GM12892 (cell line): ENCODE data around the gene FLT1.

Experiments used
- POLR2A ChIP-seq: IDR thresholded peaks from 2 replicates; pipeline ENCODE4 v1.6.1; 2011; ENCODE audit warnings: low read depth, low read length, control low read depth
- POLR2AphosphoS5 ChIP-seq: IDR thresholded peaks from 2 replicates; pipeline ENCODE4 v1.6.1; 2011; ENCODE audit warnings: low read depth, low read length, control low read depth
- TAF1 ChIP-seq: IDR thresholded peaks from 2 replicates; pipeline ENCODE4 v1.6.1; 2011; ENCODE audit warnings: low read depth, mild to moderate bottlenecking, control low read depth, low read length, borderline replicate concordance

DNA sequence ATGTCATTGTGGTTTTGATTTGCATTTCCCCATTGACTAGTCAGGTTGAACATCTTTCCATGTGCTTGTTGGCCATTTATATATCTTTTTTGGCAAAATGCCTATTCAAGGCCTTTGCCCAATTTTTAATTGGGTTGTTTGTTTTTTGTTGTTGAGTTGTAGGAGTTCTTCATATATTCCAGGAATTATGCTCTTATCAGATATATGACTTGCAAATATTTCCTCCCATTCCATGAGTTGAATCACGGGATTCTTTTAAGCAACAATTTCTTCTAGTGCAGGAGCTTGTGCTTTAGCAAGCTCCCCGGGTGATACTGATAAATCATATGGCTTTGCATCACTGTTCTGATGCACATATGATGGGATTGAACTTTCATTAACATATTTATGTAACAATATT lies 47.0 kb upstream of the FLT1 start:
- no peak for TF ChIP-seq TAF1
- TF ChIP-seq POLR2AphosphoS5: no peak
- no peak for TF ChIP-seq POLR2A
